HG03108 (cell line): ENCODE results near the gene SLCO3A1.

ENCODE experiments used
- ATAC-seq: cut with Tn5 transposase; IDR thresholded peaks from one replicate; pipeline ENCODE4 v1.9.1; 2021; ENCODE audit warnings: moderate library complexity; ENCODE audit not compliant: unreplicated experiment

SLCO3A1 gene

DNA sequence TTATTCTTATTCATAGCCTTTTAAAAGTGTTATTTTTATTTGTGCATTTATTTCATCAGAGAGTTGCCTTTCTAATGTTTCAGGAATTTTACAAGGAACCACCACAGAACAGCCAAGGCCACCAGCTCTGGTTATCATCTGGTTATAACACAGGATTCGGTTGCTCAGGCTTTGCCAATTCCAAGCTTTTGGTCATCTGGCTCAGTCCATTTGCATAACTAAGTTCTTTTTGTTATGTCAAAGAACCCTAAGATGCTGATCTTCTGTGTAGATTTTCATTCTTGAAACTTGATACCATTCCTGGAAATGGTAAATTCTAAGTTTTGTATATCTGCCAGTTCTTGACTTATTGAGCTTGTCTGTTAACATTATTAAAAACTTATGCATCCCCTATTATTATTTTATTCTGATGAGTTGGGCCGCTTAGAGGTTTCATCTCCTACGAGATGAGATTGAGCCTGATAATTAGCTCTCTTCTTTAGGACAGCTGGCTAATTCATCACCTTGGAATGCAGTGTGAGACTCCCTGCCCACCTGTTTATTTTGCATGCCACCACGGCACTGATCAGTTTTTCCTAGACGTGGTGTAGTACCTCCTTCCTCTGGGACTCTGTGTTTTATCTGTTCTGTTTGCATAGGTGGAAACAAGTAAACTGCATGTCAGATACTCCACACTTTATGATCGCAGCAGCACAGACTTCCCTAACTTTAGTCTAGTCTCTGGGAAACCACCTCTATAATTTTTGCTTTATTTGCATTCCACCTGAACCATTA, 264.8 kb downstream of the SLCO3A1 start:
- ATAC-seq = no peak

DNA sequence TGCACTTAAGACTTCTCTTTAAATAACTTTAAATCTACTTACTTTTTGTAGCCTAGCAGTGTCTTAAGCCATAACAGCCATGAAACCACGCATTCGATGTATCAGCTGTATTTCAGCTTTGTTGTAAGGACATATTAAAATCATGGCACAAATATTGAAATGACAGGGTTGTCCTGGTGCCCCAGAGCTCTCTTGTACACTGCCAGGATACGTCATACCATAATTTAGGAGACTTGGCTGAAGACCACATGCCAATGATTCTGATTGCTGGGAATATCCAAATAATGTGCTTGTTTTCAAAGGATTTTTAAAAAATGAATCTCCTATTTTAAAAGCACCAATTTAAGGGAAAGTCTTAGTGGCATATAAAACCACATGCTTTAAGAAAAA, 265.4 kb downstream of the SLCO3A1 start:
- ATAC-seq = no peak

DNA sequence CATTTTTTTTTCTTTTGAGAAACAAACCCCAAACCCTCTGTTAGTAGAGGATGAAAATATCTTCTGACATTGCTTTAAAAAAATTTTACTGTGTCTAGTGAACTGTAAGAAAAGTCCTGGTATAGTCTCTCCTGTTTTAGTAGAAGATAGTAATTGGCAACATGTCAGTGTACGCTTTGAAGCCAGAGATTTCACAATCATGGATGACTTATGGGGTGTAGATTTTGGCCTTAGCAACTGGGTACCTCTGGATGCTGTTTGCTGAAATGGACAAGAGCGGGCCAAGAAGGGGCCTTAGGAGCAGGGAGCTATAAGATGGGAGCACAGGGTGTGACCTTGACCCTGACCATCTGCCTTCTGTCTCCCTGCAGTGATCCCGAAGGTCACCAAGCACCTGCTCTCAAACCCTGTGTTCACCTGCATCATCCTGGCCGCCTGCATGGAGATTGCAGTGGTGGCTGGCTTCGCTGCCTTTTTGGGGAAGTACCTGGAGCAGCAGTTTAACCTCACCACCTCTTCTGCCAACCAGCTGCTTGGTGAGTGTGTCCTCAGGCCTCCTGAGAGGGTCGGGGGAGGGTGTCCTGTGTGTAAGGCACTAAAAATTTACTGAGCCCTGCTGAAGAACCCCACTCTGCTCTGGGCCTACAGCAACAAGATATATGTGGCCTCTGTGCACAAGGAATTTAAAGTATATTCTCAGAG, 266.7 kb downstream of the SLCO3A1 start:
- no peak for ATAC-seq

DNA sequence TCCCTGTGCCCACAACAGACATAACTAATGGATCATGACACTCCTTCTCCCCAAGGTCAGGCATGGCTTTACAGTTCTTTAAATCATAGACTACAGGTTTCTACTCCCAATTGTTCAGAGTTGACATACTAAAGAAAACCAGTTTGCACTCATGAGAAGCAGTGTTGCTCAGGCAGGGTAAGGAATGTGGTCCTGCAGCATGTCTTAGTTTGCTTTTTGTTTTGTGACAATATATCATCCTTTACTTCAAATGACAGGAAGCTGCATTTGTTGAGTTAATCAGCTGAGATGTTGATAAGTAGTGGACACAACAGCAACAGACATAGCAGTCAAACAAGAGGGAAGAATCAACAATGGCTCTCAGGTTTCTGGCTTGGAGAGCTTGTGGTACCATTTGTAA, 267.5 kb downstream of the SLCO3A1 start:
- no peak for ATAC-seq

DNA sequence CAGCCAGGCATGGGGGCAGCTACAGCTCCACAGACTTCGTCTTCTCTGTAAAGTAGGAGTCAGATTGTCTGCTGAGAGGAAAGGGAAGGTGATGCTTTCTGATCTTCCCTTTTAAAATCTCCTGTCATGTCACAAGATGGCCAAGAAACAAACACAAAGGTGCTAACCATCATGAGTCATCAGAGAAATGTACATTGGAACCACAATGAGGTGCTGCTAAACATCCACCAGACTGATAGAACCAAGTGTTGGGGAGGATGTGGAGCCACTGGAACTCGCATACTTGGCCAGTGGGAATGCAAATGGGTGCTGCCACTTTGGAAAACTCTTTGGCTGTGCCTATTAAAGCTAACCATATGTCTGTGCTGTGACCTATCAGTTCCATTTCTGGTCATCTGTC, 268.8 kb downstream of the SLCO3A1 start:
- no peak for ATAC-seq

DNA sequence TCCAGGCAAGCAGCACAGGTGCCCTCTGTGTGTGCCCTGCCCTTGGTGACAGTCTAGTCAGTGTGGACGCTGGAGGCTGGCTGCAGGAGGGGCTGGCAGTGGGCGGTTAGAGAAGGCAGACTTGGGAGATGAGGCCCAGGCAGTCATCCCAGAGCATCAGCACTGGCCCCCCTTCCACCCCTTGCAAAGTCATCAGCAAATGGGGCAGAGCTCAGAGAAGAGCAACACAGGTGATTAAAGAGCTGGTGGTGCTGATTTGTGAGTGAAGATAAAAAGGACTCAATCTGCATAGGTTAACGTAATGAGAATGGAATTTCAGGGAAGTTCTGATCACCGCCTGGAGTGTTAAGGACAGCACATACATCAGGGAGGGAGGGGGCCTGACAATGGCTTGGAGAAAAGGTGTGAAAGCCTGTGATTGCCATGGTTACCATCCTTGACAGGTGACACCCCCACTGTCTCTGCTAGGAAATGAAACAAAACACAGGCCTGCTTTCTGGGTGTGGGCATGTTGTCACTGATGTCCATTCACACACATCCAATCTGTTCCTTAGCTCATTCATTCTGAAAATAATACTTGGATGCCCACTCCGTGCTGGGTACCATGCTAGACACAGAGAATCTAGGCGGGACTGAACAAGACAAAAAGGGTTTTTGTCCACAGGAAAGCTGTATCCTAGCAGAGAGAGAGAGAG, 270.6 kb downstream of the SLCO3A1 start:
- ATAC-seq = no peak

DNA sequence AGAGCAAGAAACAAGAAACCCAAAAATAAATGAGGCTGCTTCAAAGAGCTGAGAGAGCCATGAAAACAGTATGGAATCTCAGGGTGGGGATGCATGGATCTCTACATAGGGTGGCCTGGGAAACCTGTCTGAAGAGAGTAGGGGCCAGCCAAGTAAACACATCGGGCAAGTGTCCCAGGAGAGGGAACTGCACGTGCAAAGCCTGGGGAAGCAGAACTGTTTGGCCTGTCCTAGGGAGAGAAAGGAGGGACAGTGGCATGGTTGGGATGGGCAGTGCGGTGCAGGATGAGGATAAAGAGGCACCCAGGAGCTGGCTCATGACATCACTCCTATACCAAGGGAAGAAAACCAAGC, 271.1 kb downstream of the SLCO3A1 start:
- ATAC-seq = no peak

DNA sequence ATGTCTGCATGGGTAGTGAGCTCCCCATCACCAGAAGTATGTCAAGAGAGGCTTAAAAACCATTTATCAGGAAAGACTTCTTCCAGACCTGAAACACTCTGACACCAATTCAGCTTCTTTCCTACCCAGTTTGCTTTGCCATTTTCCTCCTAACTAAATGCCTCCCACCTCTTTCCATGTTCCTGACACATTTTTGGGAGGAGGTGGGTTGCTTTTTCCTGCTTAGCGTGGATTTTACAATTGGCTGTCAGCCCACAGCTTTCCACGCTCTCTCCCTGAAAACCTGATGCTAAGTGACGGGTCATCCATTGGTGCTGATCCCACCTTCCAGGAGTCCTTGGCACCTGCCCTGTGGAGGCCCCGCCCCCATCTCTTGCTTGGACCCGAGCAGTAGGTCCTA, 275.3 kb downstream of the SLCO3A1 start:
- ATAC-seq = no peak

DNA sequence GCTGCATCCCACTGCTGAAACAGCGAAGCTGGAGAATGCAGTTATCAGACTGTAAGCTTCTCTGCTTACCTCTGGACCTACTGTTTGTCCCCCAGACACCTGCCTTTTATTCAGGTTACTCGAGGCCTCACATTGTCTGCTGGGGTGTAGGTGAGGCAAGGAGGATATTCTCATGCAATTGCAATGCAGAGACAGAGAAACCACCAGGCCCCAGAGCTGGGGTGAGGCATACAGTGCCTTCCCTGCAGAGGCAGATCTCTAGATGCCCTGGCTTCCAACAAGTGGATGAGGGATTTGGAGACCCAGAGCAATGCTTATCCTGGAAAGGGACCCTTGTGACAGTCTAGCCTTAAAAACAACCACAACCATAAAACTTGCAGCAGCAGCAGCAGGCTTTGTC, 276.7 kb downstream of the SLCO3A1 start:
- ATAC-seq = no peak

DNA sequence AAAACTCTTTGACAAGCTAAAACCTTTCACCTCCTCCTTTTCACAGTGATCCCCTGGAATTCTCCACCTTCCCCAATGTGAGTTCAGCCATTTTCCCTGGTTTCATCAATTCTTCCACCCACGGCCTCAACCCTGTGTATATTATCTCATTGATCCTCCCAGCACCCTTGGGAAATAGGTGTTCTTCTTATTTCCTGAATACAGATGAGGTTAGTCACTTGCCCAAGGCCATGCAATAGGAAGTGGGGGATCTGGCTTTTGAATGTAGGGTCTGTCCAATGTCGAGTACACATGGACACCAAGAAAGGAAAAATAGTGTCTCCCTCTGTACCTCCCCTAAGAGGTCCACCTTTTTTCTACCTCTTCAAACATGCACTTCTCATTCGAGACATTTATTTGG, 277.4 kb downstream of the SLCO3A1 start:
- ATAC-seq = no peak

DNA sequence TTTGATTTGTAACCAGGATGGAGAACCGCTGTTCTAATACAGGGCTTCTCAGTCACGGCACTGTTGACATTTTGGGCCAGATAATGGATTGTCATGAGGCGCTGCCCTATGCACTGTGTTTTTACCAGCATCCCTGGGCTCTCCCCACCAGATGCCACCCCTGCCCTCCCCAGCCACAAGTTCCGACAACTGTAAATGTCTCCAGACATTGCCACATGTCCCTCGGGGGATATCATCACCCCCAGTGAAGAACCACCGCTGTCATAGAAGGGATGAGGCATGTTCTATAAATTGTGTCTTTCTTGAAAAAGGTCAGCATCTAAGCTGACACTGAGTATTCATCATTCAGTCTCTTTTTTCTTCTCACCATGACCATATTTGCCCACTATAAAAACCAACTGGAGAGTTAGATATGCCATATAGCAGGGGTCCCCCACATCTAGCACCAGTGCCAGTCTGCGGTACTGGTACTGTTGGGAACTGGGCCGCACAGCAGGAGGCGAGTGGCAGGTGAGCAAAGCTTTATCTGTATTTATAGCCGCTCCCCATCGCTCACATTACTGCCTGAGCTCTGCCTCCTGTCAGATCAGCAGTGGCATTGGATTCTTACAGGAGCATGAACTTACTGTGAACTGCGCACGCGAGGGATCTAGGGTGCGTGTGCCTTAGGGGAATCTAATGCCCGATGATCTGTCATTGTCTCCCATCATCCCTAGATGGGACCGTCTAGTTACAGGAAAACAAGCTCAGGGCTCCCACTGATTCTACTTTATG, 279.7 kb downstream of the SLCO3A1 start:
- no peak for ATAC-seq

DNA sequence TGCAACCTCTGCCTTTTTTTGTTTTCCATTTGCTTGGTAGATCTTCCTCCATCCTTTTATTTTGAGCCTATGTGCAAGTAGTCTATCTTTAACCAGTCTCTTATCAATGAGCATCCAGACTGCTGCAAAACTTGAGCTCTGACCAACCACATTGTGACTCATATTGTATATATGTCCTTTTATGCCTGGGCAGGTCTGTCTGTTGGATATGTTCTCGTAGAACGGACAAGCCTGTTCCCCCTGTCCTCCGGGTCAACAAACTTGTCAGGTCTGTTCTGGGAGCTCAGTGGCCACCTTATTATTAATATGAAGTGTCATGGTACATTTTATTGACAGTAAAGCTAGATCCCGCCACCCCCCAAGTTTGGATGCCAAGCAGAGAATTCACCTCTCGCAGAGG, 287.3 kb downstream of the SLCO3A1 start:
- no peak for ATAC-seq

DNA sequence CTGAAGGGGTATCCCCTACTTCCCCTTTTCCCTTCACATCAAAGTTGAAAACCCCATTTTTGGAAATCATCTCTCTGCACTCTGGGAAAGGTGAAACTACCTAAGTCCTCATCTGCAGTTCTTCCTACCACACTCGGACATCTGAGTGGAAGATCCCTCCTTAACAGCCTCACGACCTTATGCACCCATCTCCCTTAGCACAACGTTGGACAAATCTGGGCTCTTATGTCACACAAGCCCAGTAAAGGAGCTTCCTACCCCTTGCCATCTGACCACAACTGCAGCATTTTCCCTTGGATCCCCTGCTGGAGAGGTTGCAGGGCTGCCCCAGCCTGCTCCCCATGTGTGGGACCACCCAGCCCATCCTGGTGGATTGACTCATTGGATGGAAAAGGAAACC, 288.1 kb downstream of the SLCO3A1 start:
- no peak for ATAC-seq

DNA sequence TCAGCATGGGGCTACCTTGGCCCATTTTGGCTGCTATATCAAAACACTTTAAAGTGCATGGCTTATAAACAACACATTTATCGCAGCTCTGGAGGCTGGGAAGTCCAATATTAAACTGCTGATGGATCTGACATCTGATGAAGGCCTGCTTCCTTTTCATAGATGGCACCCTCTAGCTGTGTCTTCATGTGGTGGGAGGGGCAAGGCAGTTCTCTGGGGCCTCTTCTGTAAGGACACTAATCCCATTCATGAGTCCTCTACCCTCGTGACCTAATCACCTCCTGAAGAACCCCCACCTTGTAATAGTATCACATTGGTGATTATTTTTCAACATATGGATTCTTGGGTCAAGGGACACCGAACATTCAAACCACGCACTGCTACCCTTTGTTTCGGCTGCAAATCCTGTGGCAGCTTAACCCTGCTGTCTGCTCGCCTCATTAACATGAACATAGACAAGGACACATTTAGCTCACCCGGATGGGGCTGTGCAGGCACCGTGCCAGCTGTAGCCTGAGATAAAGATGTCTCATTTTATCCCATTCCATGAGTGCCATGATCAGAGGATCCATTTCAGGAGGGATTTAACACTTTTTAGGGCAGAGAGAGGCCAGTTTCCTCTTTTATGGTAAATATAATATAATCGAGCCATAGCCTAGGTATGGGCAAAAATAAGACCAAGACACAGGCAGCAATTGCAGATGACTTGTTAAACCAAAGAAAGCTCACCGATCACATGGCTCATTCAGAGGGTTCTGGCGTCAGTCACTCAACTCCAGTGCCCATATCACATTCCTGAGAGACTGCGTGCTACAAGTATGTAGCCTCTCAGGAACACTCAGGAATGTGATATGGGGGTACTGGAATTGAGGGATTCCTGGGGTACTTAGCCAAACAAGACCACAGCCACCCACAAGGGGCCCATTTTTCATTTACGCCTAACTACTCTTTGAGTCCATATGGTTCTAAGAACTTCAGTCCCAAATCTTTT, 289.0 kb downstream of the SLCO3A1 start:
- ATAC-seq = no peak

DNA sequence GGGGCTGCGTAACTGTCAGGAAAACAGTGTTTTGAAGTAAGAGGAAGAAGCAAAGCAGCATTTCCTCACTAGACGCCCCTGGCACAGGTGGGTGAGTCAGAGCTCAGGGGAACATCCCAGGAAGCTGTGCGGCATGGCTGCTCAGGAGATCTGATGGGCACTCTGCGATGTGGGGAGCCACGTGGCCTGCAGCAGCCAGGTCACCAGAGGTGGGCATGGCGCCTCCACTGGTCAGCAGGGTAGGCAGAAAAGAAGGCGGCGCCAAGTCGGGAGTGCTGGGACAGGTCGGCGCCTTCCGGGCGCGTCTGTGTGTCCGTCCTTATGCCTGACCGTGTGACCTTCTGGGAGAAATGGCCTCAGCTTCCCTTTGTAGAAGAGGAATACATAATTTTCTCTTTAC, 290.3 kb downstream of the SLCO3A1 start:
- ATAC-seq = no peak

DNA sequence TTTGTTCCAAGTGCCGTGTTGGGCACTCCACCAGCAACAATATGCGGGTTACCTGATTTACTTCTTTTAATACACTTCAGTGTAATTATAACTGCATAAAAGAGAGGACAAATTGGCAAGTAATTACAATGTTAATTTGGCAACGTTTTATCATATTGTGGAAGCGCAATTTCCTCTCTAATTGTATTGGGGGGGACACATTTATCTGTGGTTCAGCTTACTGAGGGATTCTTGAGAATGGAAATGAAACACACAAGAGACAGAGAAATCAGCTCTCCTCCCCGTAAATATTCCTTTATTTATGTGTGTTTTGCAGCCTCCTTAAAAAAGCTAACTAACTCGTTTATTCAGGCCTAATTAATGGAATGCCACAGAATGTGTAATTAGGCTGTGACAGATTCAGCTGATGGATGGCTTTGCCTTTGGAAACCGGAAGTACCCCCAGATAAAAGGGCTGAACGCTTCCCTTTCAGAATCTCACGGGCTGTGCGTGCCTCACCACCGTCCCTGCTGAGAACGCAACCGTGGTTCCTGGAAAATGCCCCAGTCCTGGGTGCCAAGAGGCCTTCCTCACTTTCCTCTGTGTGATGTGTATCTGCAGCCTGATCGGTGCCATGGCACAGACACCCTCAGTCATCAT, 293.1 kb downstream of the SLCO3A1 start:
- ATAC-seq = no peak

DNA sequence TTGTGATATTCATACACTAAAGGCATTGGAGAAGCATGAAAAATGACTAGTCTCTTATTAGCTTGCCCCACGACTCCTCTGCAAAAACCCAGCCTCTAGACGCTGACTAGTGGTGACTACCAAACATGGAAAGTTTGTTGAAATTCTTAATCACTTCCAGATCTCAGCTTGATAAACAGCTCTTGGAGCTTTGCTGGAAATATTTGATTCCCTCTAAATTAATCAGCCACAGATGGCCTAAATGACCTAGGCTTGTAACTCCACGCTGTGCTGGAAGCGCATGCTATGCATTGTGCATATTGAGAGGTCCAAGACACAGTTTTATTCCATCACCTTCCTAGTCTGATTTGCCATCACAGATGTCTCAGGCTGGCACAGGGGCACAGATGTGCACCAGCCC, 295.5 kb downstream of the SLCO3A1 start:
- no peak for ATAC-seq

DNA sequence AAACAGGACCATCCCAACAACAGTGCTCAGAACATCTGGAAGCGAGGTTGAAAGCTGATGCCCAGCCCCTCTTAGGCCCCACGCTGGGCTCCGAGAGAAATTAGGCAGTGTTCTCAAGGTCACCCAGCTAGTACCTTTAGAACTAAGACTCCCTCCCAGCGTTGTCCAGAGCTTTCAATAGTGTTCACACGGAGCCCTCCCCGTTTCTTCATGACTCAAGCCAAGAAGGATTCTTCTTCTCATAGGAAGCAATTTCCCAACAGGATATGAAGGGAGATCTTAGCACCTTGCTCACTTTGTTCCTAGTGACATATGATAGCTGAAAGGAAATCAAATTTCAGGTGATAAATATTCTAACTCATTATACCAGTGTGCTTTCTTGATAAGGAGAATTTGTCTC, 296.0 kb downstream of the SLCO3A1 start:
- ATAC-seq = no peak

DNA sequence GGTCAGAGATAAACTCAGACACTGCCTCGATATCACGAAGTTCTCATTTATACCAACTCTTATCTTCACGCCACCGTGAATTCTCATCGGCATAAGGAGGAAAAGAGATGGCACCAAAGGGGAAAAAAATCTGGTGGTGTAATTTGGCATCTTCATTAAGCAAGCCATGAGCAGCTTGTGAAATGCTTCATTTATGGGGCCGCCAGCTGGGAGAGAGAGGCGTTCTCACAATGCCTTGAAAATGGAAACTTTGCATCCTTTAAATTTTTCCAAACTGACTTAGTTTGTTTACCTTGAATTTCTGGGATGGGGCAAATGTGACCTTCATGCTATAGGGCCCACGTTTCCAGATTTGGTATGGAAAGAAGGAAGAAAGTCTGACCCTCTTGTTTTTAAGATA, 297.7 kb downstream of the SLCO3A1 start:
- no peak for ATAC-seq

DNA sequence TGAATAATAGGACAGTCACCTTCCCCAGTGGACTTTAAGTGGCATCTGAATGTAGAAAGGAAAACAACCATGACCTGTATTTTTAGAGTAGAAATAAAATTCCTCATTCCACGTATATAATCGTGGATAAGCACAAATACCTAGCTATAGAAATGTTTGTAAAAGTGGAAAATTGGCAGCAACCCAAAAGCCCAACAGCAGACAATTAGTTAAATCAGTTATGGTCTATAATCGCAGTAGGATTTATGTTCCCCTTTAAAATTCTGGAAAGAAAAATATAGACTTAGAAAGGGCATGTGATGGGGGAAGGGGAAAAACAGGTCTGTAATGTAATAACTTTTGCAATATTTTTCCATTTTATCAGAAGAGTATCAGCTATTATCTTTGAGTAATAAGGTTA, 298.2 kb downstream of the SLCO3A1 start:
- no peak for ATAC-seq
